Measurements from ENCODE around the gene TAAR6. TPM values are rescaled to one million over a fixed set of nuclear protein-coding genes. Genes with fewer than 3 reads are reported as not detected.

The TAAR6 gene
- total and polyA plus RNA-seq, 2 of the 4 experiments (the other 2 are of a cell fraction) = not detected

DNA sequence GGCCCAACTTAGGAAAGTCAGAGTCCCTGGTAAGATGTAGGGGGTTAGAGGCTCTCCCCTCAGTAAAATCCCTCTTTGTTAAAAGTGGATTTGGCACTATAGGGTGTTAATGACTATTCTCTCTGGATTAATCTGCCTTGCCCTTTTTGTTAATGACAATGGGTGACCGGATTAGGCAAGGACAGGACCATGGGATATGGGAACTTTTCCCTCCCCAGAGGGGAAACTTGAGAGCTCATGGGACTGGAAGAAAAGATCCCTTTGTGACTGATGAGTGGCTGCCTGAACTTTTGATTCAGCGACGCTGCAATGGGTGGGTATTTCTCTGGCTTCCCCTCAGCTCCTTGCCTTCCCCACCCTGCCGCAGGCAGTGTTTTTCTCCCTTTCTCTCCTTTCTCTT lies 44.3 kb upstream of the TAAR6 start:
- Histone ChIP-seq H3K4me2 (ENCODE audit: low read depth, low read length) (no peak overlapping the region), H3K36me3 (ENCODE audit: control insufficient read depth, insufficient read depth, low read length) (no peaks in the 10 kb centered on the region), H3K56ac (ENCODE audit: extremely low read depth, insufficient read depth, low read length) (no peak overlapping the region), H2AK5ac (ENCODE audit: low read depth, low read length) (no peak overlapping the region), H4K91ac (ENCODE audit: insufficient read depth, low read depth, low read length) (no peak overlapping the region), H2AFZ (replicated peaks; ENCODE audit: low read length, poor library complexity) (no peak overlapping the region), H4K5ac (ENCODE audit: low read depth, low read length) (no peak overlapping the region), H3K18ac (ENCODE audit: low read depth, low read length) (no peak overlapping the region), H4K20me1 (ENCODE audit: insufficient read depth, low read length) (no peaks in the 10 kb centered on the region), H3K4me3 (ENCODE audit: insufficient read depth, low read depth, low read length) (no peak overlapping the region), H2BK20ac (ENCODE audit: low read depth, low read length) (no peak overlapping the region), H3K14ac (replicated peaks; ENCODE audit: low read depth, low read length) (no peak overlapping the region), H2BK120ac (ENCODE audit: low read depth, low read length) (no peak overlapping the region), H3K9ac (ENCODE audit: low read depth, low read length) (no peak overlapping the region), H3K4ac (ENCODE audit: low read depth, low read length) (no peak overlapping the region), H3K27me3 (ENCODE audit: control insufficient read depth, insufficient read depth, low read length) (peaks cover 27% of the 10 kb centered on the region), H2BK5ac (ENCODE audit: low read depth, low read length, poor library complexity, severe bottlenecking) (no peak overlapping the region), H3K79me1 (ENCODE audit: low read depth in 1 of 2, low read length in 2 of 2) (no peaks in the 10 kb centered on the region), H2AK9ac (replicated peaks; ENCODE audit: low read depth, low read length, poor library complexity) (no peak overlapping the region), H2BK15ac (ENCODE audit: low read depth, low read length) (no peak overlapping the region), H3K9me3 (ENCODE audit: control insufficient read depth, insufficient read depth, low read length) (peaks cover 6% of the 10 kb centered on the region; the same call in 1 of the 2 replicates), H3K27ac (ENCODE audit: insufficient read depth, low read length) (no peak overlapping the region), H3K9me1 (ENCODE audit: insufficient read depth, low read length) (no peaks in the 10 kb centered on the region), H4K8ac (ENCODE audit: low read depth in 2 of 2, low read length in 2 of 2) (no peak overlapping the region), H3K4me1 (ENCODE audit: control insufficient read depth, insufficient read depth, low read length) (no peaks in the 10 kb centered on the region), H3K23ac (ENCODE audit: low read depth, low read length) (no peak overlapping the region)
- POLR2A ChIA-PET (ENCODE audit: unreplicated experiment) = no interaction called here
- dilution Hi-C loops (cut with HindIII; ENCODE audit: low sequenced_read_pairs, unreplicated experiment) (no loop called here), intact Hi-C loops (cut with micrococcal nuclease) (no loop called here), in situ Hi-C loops (cut with MboI; ENCODE audit: low sequenced_read_pairs) (no loop called here)
- ATAC-seq (ENCODE audit: low read depth) (no peak), DNase-seq (no peak)
- CTCF ChIA-PET = no interaction called here
- TF ChIP-seq FOS (IDR thresholded peaks at IDR 0.05; ENCODE audit: low read depth, low read length) = no peak
- no peak for TF ChIP-seq SMC3 (IDR thresholded peaks at IDR 0.05; ENCODE audit: low read depth, low read length)
- no peak for TF ChIP-seq MAFK (IDR thresholded peaks at IDR 0.05; ENCODE audit: low read depth, low read length)
- TF ChIP-seq, protein P1, sequence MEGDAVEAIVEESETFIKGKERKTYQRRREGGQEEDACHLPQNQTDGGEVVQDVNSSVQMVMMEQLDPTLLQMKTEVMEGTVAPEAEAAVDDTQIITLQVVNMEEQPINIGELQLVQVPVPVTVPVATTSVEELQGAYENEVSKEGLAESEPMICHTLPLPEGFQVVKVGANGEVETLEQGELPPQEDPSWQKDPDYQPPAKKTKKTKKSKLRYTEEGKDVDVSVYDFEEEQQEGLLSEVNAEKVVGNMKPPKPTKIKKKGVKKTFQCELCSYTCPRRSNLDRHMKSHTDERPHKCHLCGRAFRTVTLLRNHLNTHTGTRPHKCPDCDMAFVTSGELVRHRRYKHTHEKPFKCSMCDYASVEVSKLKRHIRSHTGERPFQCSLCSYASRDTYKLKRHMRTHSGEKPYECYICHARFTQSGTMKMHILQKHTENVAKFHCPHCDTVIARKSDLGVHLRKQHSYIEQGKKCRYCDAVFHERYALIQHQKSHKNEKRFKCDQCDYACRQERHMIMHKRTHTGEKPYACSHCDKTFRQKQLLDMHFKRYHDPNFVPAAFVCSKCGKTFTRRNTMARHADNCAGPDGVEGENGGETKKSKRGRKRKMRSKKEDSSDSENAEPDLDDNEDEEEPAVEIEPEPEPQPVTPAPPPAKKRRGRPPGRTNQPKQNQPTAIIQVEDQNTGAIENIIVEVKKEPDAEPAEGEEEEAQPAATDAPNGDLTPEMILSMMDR (conservative IDR thresholded peaks at IDR 0.05; ENCODE audit: low read depth, low read length) = no peak
- TF ChIP-seq MAZ (IDR thresholded peaks at IDR 0.05; ENCODE audit: borderline replicate concordance, low read depth, low read length) = no peak
- TF ChIP-seq, protein P2, sequence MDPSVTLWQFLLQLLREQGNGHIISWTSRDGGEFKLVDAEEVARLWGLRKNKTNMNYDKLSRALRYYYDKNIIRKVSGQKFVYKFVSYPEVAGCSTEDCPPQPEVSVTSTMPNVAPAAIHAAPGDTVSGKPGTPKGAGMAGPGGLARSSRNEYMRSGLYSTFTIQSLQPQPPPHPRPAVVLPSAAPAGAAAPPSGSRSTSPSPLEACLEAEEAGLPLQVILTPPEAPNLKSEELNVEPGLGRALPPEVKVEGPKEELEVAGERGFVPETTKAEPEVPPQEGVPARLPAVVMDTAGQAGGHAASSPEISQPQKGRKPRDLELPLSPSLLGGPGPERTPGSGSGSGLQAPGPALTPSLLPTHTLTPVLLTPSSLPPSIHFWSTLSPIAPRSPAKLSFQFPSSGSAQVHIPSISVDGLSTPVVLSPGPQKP (IDR thresholded peaks at IDR 0.05; ENCODE audit: borderline replicate concordance, low read depth, low read length) = no peak
- TF ChIP-seq CEBPB (IDR thresholded peaks at IDR 0.05; ENCODE audit: low read depth, low read length) = no peak
- no peak for TF ChIP-seq MXI1 (IDR thresholded peaks at IDR 0.05; ENCODE audit: borderline replicate concordance, low read depth, low read length)
- TF ChIP-seq BHLHE40 (IDR thresholded peaks at IDR 0.05; ENCODE audit: low read depth, low read length) = no peak
- TF ChIP-seq RCOR1 (IDR thresholded peaks at IDR 0.05; ENCODE audit: insufficient replicate concordance, low read length) = no peak
- no peak for TF ChIP-seq POLR2A (IDR thresholded peaks at IDR 0.05; ENCODE audit: low read depth, low read length)
- no peak for TF ChIP-seq CHD1 (IDR thresholded peaks at IDR 0.05; ENCODE audit: low read depth, low read length)
- no peak for TF ChIP-seq RFX5 (IDR thresholded peaks at IDR 0.05; ENCODE audit: low read depth, low read length)
- TF ChIP-seq NFE2L2 (IDR thresholded peaks at IDR 0.05; ENCODE audit: low read depth, low read length) = no peak
- no peak for TF ChIP-seq RAD21 (IDR thresholded peaks at IDR 0.05; ENCODE audit: low read length)
- WGBS, 2 experiments (ENCODE audit: extremely low coverage in 2 of 2, insufficient read length in 1 of 2) = no CpG with 5 or more reads among the region's 4 CpGs
- no TSS peak for BruUV-seq (replicated peaks)
